Activated naive CD8-positive, alpha-beta T cell treated with anti-CD3 and anti-CD28 coated beads for 36 hours (primary cell): Measurements from ENCODE around the gene MTHFD1L. TPM values are rescaled to one million over a fixed set of nuclear protein-coding genes. Genes with fewer than 3 reads are reported as not detected.

ENCODE experiments used
- DNase-seq: peaks from one replicate; pipeline ENCODE4 v3.0.0; 2021
- H3K27ac Mint-ChIP-seq: one replicate; pipeline ENCODE4 v1.8.0; 2022; ENCODE audit warnings: mild to moderate bottlenecking, moderate library complexity, mixed read lengths
- H3K27me3 Mint-ChIP-seq: one replicate; pipeline ENCODE4 v1.8.0; 2022; ENCODE audit warnings: mild to moderate bottlenecking, mixed read lengths
- H3K36me3 Mint-ChIP-seq: one replicate; pipeline ENCODE4 v1.8.0; 2021; ENCODE audit warnings: mild to moderate bottlenecking, mixed read lengths
- H3K4me1 Mint-ChIP-seq: one replicate; pipeline ENCODE4 v1.8.0; 2021; ENCODE audit warnings: mixed read lengths
- H3K4me3 Mint-ChIP-seq: one replicate; pipeline ENCODE4 v1.8.0; 2022; ENCODE audit warnings: mild to moderate bottlenecking, moderate library complexity, mixed read lengths
- H3K9me3 Mint-ChIP-seq: one replicate; pipeline ENCODE4 v1.8.0; 2022; ENCODE audit warnings: mixed read lengths
- total RNA-seq, 2 experiments: library from RNA; stranded (reverse); gene quantifications; one replicate each; pipeline ENCODE4 v1.2.3, GENCODE V29; 2021

MTHFD1L gene
- total RNA-seq, 2 experiments from 2014 or later, result 138 to 155 TPM

- DNase-seq, result peak; percentile 49
- H3K4me1 Mint-ChIP-seq, result no peaks in the 10 kb centered on the region
- H3K4me3 Mint-ChIP-seq, result no peak overlapping the region
Observed at GRCh38 chr6:151014404-151015100, 149.1 kb downstream of the MTHFD1L start.

DNA sequence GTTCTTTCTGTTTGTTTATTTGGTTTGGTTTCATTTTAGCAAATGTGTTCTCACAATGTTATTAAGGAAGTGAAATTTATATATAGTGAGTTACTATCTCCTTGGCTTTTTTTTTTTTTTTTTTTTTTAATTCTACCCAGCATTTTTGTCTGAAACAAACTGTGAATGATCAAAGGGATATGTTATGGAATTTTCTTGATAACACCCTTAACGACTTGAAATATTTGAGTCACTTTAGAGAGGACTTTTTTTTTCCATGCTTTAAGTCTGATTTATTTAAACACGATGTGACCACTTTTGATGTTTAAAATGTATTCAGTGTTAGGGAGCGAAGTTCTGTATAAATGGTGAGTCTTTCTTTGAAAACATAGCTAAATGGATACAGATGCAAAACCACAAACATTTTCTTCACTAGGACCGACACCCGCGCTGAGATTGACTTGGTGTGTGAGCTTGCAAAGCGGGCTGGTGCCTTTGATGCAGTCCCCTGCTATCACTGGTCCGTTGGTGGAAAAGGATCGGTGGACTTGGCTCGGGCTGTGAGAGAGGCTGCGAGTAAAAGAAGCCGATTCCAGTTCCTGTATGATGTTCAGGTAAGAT is 149.7 kb downstream of the MTHFD1L start:
- Mint-ChIP-seq H3K4me1 (no peaks in the 10 kb centered on the region), H3K27me3 (no peaks in the 10 kb centered on the region), H3K27ac (no peak overlapping the region), H3K36me3 (peaks cover 26% of the 10 kb centered on the region), H3K4me3 (no peak overlapping the region), H3K9me3 (no peaks in the 10 kb centered on the region)
- DNase-seq, result no peak

More at GRCh38 chr6:151014404-151015100, 149.1 kb downstream of the MTHFD1L start:
- Mint-ChIP-seq H3K9me3 (no peaks in the 10 kb centered on the region), H3K36me3 (peaks cover 26% of the 10 kb centered on the region), H3K27ac (no peak overlapping the region), H3K27me3 (no peaks in the 10 kb centered on the region)

DNA sequence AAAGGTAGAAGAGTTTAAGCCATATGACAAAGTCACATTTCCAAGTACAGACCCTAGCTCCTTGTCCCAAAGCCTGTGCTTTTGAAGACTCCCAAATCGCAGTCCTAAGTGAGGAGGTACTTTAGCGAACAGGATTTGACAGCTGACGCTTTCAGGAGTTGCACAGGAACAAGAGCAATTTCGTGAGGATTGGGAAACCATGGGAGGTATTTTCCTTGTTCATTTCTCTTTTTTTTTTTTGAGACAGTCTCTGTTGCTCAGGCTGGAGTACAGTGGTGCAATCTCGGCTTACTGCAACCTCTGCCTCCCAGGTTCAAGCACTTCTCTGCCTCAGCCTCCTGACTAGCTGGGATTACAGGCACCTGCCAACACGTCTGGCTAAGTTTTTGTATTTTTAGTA is 150.6 kb downstream of the MTHFD1L start:
- no peak overlapping the region for H3K27ac Mint-ChIP-seq
- no peaks in the 10 kb centered on the region for H3K4me1 Mint-ChIP-seq
- peaks cover 30% of the 10 kb centered on the region for H3K36me3 Mint-ChIP-seq
- no peak for DNase-seq
- no peaks in the 10 kb centered on the region for H3K9me3 Mint-ChIP-seq
- no peak overlapping the region for H3K4me3 Mint-ChIP-seq
- H3K27me3 Mint-ChIP-seq, result no peaks in the 10 kb centered on the region

- Mint-ChIP-seq H3K4me3 (no peak overlapping the region), H3K27ac (no peak overlapping the region), H3K4me1 (no peaks in the 10 kb centered on the region), H3K36me3 (peaks cover 31% of the 10 kb centered on the region), H3K9me3 (no peaks in the 10 kb centered on the region), H3K27me3 (no peaks in the 10 kb centered on the region)
- no peak for DNase-seq
Observed at GRCh38 chr6:151018046-151018445, 152.5 kb downstream of the MTHFD1L start.

- no peaks in the 10 kb centered on the region for H3K4me1 Mint-ChIP-seq
- H3K36me3 Mint-ChIP-seq, result peaks cover 39% of the 10 kb centered on the region
- H3K4me3 Mint-ChIP-seq, result no peak overlapping the region
- H3K27me3 Mint-ChIP-seq, result no peaks in the 10 kb centered on the region
- no peak overlapping the region for H3K27ac Mint-ChIP-seq
- DNase-seq, result no peak
- H3K9me3 Mint-ChIP-seq, result no peaks in the 10 kb centered on the region
Observed at GRCh38 chr6:151018911-151019782, 153.6 kb downstream of the MTHFD1L start.

DNA sequence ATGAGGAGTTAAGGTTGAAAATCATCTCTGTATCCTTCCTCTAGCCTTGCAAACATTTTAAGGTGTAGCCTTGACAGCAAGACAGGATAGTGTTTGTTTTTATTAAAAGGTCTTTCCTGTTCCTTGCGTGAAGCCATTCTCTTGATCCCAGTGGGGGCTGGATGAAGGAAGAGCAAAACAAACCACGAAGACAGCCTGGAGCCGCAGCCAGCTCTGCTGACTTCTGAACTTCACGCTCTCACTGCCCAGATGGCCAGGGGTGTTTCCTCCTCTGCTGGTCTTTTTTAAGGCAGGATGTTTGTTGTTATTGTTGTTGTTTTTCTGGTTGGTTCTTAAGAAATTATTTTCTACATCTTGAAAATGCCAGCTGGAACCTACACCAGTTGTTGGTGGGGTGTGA is 156.4 kb downstream of the MTHFD1L start:
- Mint-ChIP-seq H3K4me1 (no peaks in the 10 kb centered on the region), H3K27ac (no peak overlapping the region), H3K9me3 (no peaks in the 10 kb centered on the region), H3K36me3 (peaks cover 38% of the 10 kb centered on the region), H3K27me3 (no peaks in the 10 kb centered on the region), H3K4me3 (no peak overlapping the region)
- no peak for DNase-seq

- Mint-ChIP-seq H3K27ac (no peak overlapping the region), H3K4me1 (no peaks in the 10 kb centered on the region), H3K27me3 (no peaks in the 10 kb centered on the region), H3K9me3 (no peaks in the 10 kb centered on the region), H3K4me3 (no peak overlapping the region), H3K36me3 (peaks cover 42% of the 10 kb centered on the region)
- no peak for DNase-seq
Observed at GRCh38 chr6:151022492-151022891, 157.0 kb downstream of the MTHFD1L start.

GRCh38 chr6:151023342-151023741 is 157.8 kb downstream of the MTHFD1L start:
- H3K36me3 Mint-ChIP-seq, result peaks cover 50% of the 10 kb centered on the region
- H3K9me3 Mint-ChIP-seq, result no peaks in the 10 kb centered on the region

GRCh38 chr6:151024597-151024996 is 159.1 kb downstream of the MTHFD1L start:
- Mint-ChIP-seq H3K27ac (no peak overlapping the region), H3K36me3 (peaks cover 55% of the 10 kb centered on the region), H3K9me3 (no peaks in the 10 kb centered on the region), H3K27me3 (no peaks in the 10 kb centered on the region), H3K4me1 (peaks cover 3% of the 10 kb centered on the region), H3K4me3 (no peak overlapping the region)
- DNase-seq, result no peak

More at GRCh38 chr6:151023342-151023741, 157.8 kb downstream of the MTHFD1L start:
- DNase-seq, result no peak
- H3K27me3 Mint-ChIP-seq, result no peaks in the 10 kb centered on the region
- H3K4me3 Mint-ChIP-seq, result no peak overlapping the region
- H3K27ac Mint-ChIP-seq, result no peak overlapping the region
- peaks cover 2% of the 10 kb centered on the region for H3K4me1 Mint-ChIP-seq

DNA sequence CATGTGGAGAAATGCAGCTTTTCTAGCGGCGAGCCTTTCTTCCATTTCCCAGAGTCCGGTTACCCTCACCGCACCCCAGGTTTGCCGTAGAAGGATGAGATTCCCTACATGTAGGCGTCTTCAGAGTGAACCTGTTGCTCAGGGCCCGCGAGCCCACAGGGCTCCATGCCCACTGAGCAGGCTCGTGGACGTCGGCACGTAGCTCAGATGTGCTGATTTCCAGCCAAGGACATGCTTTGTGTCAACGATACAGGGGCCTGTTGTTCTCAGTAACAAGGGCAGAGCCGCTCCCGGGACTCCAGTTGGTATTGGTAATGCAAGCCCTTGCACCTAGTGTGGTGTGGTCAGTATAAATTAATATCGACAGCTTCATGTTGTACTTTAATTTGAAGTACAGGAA is 159.6 kb downstream of the MTHFD1L start:
- peaks cover 59% of the 10 kb centered on the region for H3K36me3 Mint-ChIP-seq
- DNase-seq, result no peak
- H3K9me3 Mint-ChIP-seq, result no peaks in the 10 kb centered on the region
- H3K4me1 Mint-ChIP-seq, result peaks cover 3% of the 10 kb centered on the region
- no peak overlapping the region for H3K27ac Mint-ChIP-seq
- no peaks in the 10 kb centered on the region for H3K27me3 Mint-ChIP-seq
- H3K4me3 Mint-ChIP-seq, result no peak overlapping the region

- peaks cover 57% of the 10 kb centered on the region for H3K36me3 Mint-ChIP-seq
- H3K27ac Mint-ChIP-seq, result no peak overlapping the region
- H3K27me3 Mint-ChIP-seq, result no peaks in the 10 kb centered on the region
- peaks cover 3% of the 10 kb centered on the region for H3K4me1 Mint-ChIP-seq
- H3K9me3 Mint-ChIP-seq, result no peaks in the 10 kb centered on the region
- no peak overlapping the region for H3K4me3 Mint-ChIP-seq
- DNase-seq, result no peak
Observed at GRCh38 chr6:151026041-151026663, 160.7 kb downstream of the MTHFD1L start.

- Mint-ChIP-seq H3K4me1 (peaks cover 3% of the 10 kb centered on the region), H3K27ac (no peak overlapping the region), H3K4me3 (no peak overlapping the region), H3K36me3 (peaks cover 58% of the 10 kb centered on the region), H3K9me3 (no peaks in the 10 kb centered on the region), H3K27me3 (no peaks in the 10 kb centered on the region)
- no peak for DNase-seq
Observed at GRCh38 chr6:151027295-151027747, 161.8 kb downstream of the MTHFD1L start.

DNA sequence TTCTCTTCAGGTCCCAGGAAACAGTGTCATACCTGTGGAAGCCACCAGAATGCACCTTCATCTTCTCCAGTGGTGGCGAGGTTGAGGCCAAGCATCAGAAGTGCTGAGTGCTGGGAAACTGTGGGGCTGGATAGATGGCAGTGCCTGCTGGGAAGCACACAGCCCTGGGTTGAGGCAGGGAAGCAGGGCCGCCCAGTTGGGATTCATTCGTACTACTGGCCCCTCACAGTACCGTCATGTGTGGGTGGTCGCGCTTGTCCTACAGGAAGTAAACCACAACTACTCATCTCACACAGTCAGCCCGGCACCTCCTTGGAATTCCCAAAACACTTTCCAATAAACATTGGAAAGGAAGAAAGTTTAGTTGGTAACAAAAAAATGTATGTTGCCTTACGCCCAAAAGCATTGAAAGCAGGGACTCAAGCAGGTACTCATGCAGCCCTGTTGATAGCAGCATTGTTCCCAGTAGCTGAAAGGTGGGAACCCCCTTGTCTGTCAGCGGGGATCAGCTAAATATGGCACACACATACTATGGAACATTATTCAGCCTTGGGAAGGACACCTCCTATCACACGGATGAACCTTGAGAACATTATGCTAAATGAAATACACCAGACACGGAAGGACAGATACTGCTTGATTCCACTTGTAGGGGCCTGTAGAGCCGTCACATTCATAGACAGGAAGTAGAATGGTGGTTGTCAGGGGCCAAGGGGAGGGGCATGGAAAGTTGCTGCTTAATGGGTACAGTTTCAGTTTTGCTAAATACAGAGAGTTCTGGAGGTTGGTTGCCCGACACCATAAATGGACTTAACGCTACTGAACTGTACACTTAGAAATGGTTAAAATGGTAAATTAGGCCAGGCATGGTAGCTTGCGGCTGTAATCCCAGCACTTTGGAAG is 162.7 kb downstream of the MTHFD1L start:
- no peak for DNase-seq
- Mint-ChIP-seq H3K27ac (peak overlapping the region; percentile 1), H3K4me3 (no peak overlapping the region), H3K4me1 (peaks cover 3% of the 10 kb centered on the region), H3K36me3 (peaks cover 60% of the 10 kb centered on the region), H3K9me3 (no peaks in the 10 kb centered on the region), H3K27me3 (no peaks in the 10 kb centered on the region)

DNA sequence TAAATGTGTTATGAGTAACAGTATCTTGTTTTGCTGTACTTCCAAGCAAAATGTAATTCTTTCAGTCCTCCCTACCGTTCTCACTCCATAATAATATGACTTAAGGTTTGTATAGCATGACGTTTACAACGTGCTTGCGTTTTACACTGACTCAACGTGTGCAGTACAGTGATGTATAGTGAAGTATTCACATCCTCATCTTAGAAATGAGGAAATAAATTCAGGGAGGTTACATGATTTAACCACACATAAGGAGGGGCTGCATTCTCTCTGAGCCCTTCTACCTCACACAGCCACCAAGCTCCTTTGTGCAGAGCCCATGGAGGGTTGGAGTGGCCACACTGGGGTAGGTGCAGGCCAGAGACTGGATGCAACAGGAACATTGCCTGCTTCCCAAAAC is 164.5 kb downstream of the MTHFD1L start:
- Mint-ChIP-seq H3K4me1 (peaks cover 3% of the 10 kb centered on the region), H3K9me3 (no peaks in the 10 kb centered on the region), H3K27me3 (no peaks in the 10 kb centered on the region), H3K4me3 (no peak overlapping the region), H3K27ac (no peak overlapping the region), H3K36me3 (peaks cover 61% of the 10 kb centered on the region)
- no peak for DNase-seq
